ENCODE data around the gene LRP5.
"Not testable (repeated sequence)": the region's sequence is repeated elsewhere in the genome, so short reads cannot be mapped to it uniquely, and the experiment has no call there.

LRP5 gene

DNA sequence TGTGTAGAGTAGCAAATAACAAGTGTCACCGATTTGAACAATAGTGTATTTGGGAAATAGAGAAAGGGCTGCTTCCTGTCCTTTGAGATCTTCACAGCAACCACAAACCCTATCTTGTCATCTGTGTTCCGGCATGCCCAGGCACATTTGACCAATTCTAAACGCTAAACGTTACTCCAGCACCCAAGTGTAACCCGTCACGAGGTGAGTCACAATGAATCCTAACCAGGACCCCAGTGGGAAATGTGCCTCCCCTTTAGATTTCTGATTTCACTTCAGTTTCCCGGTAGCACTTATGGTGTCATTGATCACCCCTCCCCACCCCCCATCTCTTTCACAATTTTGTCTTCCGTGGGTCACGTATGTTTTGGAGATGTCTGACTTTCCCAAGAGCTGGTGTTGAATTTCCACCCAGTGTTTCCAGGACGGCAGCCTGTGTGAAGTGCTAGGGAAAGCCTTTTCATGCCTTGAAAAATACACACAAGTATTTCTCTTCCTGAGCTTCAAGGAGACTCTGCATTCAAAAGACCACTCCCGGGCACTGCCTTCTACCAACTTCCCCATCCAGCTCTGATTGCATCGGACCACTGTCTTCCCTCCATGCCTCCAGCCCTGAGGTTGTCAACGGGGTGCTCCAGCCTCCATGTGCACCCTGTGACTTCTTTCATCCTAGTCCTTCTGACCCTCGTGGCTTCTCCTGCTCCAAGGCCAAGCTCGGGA, 30.1 kb upstream of the LRP5 start:
- no peak for DNase-seq (ENCODE audit: low read depth)

DNA sequence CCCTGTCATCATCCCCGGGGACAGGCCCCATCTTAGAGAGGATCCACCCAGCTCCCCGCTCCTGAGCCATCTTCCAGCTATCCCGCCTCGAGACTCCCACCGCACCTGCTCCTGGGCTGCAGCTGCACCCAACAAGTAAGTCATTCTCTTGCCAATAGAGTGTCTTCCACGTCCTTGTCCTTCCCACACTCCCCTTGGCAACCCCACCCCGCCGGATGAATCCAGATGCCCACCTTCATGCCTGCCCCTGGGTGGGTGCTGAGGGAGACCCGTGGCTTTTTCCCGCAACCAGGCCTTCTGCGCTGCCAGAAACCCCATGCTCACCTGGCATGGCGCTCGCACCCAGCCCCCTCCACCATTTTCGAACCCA, 29.5 kb upstream of the LRP5 start:
- no peak for DNase-seq (ENCODE audit: low read depth)

DNA sequence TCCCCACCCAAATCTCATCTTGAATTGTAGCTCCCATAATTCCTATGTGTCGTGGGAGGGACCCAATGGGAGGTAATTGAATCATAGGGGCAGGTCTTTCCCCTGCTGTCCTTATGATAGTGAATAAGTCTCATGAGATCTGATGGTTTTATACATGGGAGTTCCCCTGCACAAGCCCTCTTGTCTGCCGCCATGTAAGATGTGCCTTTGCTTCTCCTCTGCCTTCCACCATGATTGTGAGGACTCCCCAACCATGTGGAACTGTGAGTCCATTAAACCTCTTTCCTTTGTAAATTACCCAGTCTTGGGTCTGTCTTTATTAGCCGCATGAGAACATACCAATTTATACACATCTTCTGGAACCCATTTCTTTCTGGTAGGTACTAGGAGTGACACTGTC, 27.8 kb upstream of the LRP5 start:
- not testable (repeated sequence) for DNase-seq (ENCODE audit: low read depth)

DNA sequence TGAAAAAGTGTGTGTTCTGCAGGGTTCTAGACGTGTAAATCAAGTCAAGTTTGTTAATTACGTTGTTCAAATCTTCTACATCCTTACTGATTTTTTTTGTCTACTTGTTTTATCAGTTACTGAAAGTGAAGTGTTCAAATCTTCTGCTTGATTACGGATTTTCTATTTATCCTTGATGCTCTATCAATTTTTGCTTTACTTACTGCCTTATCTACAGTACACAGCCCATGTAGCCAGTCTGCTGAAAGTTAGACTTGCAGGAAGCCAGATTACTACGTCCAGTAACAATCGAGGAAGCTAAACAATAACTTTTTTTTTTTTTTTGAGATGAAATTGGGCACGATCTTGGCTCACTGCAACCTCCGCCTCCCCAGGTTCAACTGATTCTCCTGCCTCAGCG, 25.0 kb upstream of the LRP5 start:
- DNase-seq (ENCODE audit: low read depth), result no peak

DNA sequence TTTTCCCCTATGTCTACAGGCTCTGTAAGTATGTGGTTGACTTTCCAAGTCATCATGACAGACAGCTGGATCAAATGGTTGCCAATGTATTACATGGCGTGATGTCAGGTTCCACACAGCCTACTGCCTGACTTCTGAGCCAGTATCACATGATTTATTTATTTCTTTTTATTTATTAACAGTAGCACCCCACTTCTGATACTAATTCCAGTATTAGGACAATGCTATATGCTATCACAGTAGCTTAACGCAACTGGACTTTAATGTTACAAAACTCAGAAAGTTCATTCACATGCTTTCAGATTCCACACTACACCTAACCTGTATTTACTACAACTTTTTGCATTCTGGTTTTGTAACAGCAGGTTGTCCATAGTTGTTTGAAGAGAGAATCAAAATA, 22.9 kb upstream of the LRP5 start:
- DNase-seq (ENCODE audit: low read depth), result no peak

DNA sequence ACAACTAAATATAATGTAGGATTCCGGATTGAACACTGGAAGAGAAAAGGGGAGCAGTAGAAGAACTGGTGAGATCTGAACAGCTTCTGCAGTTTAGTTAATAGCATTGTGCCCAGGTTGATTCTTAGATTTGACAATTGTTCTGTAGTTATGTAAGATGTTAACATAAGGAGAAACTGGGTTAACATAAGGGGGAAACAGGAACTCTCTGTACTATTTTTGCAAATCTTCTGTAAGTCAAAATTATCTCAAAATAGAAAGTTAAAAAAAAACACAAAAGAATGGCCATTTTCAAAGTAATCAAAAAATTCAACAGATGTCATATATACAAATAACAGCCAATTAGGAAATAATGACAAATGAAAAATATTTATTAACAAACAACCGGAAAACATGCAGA, 18.7 kb upstream of the LRP5 start:
- no peak for DNase-seq (ENCODE audit: low read depth)

DNA sequence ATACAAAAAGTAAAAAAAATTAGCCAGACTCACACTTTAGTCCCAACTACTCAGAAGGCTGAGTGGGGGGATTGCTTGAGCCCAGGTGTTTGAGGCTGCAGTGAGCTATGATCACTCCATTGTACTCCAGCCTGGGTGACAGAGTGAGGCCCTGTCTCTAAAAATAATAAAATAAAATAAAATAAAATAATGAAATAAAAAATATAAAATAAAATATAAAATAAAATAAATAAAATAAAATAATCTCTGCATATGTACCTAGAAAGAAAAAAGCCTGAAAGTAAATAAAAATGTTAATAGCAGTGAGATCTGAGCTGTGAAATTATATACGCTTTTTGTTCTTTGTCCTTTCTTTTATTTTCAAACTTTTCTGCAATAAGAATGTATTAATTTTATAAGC, 17.1 kb upstream of the LRP5 start:
- no peak for DNase-seq (ENCODE audit: low read depth)

DNA sequence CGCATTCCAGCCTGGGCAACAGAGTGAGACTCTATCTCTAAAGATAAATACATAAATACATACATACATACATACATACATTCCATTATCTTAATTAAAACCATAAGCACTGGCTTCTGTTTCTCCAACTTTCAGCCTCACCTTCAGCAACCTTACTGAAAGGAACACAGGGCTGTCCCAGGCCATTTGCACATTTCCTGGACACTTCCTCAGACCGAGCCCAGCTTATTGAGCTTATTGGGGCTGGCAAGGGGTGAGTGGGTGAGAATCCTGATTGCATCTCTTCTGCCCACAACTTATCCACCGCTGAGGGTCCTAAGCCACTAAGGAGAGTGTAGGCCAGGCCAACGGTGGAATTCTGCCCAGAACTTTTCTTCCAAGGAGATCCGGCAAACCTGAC, 16.5 kb upstream of the LRP5 start:
- no peak for DNase-seq (ENCODE audit: low read depth)

DNA sequence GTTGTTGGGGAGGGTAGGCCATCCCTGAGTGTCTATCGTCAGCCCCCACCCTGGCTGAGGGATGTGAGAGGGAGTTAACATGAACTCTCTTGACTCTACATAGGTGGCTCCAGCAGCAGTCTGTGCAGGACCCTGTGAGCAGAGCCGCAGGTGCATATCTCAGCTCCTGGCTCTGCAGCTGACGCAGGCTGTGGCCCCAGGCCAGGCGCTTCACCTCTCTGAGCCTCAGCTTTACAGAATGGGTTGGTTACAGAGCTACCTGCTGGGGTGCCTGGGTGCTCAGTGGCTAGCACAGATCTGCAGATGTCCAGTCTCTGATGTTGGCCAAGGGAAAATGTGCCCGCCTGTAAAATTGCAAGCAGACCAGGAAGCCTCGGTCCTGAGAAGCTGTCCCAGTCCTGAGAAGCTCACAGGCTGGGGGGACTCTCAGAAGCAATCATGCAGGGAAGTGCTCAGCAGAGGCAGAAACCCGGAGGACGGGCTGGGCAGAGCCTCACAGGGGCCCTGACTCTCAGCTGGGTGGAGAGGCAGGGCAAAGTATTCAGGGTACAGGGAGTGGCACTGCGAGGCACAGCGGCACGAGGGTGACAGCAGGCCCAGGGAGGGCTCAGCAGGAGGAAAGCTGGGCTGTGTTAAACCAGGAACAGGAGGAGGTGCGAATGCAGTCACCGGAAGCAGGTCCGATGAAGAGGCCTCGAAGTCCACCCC, 15.9 kb upstream of the LRP5 start:
- no peak for DNase-seq (ENCODE audit: low read depth)

DNA sequence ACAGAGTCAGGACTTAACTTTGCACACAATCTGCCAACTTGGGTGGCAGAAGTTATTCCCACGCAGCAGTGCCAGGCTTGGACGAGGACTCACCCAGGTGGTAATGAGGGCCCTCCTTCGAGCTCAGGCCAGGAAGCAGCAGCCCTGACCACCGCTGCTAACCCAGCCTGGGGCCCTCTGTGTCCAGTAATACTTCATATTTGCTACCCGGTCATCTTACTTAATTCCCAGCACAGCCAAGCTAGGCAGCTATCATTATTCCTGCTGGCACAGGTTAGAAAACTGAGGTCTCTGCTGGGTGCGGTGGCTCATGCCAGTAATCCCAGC, 15.4 kb upstream of the LRP5 start:
- no peak for DNase-seq (ENCODE audit: low read depth)

DNA sequence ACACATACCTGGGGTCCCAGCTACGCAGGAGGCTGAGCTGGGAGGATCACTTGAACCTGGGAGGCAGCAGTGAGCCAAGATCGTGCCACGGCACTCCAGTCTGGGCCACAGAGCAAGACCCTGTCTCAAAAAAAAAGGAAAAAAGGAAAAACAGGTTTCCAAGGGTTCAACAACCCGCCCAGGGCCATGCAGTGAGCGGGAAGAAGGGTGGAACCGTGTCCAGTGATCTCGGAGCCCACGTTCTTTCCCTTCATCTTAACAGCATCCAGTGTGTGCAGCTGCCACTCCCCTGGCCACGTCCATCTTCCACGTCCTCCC, 14.9 kb upstream of the LRP5 start:
- no peak for DNase-seq (ENCODE audit: low read depth)

DNA sequence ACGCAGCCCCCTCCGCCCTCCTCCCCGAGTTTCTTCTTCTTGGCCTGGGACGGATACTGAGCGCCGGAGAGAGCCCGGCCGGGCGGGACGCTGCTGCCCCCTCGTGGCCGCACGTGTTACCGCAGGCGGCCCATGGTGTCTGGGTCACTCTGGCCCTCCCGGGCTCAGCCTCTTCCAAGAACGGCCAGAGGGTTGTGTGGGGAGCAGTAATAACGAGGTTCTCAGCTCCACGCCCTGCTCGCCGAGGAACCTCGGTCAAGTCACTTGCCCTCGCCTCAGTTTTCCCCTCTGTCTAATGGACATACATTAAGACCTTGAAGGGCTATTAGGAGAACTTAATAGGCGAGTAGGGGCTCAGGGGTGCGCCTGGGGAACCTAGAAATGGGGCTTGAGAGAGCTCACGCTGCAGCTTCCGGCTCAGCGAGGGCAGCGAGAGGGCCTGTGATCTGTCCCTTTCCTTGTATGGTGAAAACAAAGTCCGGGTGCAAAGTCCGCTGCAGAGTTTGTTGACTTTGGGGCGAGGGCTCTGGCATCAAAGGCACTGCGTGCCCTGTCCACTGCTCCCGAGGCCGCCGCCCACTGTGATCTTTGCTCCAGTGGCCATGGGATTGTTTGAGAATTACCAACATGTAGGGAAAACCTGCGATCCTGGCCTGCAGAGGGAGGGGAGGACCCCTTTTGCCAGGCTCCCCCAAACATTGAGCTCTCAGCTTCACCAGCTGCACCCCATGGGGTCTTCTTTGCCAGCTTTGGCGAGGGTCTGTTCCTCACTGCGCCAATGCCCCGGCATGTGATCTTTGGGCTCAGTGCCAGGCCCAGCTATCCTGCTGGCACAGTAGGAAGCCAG, 14.4 kb upstream of the LRP5 start:
- peak; percentile 46 for DNase-seq (ENCODE audit: low read depth)

DNA sequence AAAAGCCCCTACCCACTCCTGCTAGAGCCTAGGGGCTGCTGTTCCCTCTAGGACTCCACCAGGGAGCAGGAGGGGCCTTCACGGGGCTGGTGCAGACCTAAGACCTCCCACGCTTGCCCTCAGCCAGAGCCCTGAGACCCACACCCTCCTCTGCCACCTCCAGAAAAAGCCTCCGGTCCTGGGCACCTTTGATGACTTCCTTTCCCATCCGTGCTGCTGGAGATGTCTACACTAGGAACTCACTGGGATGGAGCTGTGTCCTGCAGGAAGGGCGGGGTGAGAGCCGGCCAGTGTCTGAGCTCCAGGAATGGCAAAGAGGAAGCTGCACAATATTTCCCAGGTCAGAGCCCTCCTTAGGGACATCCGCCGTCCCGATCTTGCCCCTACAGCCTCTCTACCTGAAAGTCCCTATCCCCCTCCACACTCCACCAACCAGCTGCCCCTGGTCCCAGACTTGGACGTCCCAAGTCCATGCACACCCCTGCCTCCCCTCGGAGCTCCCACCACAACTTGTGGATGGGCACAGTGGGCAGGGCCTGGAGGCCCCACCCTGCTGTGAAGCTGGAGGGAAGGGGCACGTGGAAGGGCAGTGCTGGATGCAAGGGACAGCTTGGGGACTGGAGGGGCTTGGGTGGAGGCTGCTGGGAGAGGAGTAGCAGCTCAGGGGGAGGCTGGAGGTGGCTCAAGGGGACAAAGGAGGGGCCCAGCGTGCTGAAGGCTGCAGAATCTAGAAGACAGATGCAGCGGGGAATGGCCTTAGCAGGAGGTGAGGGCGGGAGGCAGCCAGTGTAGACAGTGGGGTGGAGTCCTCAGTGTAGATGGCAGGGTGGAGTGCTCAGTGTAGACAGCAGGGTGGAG, 13.5 kb upstream of the LRP5 start:
- DNase-seq (ENCODE audit: low read depth), result no peak

DNA sequence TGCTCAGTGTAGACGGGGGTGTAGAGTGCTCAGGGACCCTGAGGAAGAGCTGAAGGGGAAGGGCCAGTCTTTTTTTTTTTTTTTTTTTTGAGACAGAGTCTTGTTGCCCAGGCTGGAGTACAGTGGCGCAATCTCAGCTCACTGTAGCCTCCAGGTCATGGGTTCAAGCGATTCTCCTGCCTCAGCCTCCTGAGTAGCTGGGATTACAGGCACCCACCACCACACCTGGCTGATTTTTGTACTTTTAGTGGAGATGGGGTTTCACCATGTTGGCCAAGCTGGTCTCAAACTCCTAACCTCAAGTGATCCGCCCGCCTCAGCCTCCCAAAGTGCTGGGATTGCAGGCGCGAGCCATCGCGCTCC, 12.9 kb upstream of the LRP5 start:
- not testable (repeated sequence) for DNase-seq (ENCODE audit: low read depth)

DNA sequence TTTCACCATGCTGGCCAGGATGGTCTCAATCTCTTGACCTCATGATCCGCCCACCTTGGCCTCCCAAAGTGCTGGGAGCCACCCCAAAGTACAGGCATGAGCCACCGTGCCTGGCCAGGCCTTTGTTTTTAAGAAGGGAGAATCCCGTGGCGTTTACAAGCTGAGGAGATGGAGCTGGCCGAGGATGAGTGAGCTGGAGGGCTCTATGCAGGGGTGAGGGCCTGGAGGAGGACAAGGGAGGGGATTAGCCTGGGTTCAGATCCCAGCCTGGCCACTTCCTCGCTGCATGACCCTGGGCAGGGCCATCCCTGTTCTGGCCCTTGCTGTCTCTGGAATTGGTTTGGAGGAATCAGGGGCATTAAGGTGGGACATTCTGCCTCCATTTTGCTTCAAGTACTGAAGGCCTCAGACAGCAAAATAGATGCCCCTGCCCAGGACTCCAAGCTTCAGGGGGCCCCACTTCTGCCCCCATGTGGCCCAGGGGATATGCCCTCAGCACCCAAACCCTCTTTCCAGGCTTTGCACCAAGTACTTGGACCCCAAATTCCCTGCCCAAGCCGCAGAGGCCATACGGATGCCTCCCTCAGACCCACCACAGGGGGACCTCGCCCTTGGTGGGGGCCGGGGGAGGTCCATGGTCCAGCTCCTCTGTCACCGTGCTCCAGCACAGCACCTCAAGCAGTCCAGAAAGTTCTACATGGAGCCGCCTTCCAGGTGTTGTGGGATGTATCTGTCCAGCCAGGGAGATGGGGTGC, 12.1 kb upstream of the LRP5 start:
- no peak for DNase-seq (ENCODE audit: low read depth)

DNA sequence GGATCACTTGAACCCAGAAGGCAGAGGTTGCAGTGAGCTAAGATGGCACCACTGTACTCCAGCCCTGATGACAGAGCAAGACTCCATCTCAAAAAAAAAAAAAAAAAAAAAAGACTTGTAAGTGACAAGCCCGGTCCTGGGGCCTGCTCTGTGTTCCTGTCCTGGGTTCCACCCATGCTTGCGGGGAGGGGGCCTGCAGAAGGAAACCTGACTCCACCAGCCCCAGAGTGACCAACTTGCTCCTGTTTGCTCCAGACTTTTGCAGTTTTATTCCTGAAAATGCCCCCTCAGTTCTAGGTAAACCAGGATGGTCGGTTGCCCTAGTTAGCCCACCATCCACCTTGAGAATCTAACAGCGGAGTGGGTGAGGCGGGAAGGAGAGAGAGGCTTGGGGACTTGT, 10.1 kb upstream of the LRP5 start:
- DNase-seq (ENCODE audit: low read depth), result no peak

DNA sequence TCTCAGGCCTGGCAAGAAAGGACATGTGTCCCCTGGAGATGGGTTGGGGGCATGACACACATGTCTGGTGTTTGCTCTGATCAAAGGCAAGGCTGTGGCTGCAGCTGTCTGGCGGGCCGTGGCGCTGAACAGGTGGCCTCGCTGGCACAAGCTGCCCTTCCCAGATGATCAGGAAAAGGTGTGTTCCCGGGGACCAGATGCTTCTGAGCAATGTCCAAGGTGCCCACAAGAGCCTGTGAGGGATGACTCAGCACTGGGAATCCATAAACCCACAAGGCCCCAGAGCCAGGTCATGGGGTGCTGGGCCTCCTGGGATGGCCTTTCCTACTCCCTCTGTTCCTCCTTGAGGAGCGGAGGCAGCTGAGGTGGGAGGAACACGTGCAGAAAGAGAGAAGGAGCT, 9.7 kb upstream of the LRP5 start:
- DNase-seq (ENCODE audit: low read depth), result peak; percentile 79

DNA sequence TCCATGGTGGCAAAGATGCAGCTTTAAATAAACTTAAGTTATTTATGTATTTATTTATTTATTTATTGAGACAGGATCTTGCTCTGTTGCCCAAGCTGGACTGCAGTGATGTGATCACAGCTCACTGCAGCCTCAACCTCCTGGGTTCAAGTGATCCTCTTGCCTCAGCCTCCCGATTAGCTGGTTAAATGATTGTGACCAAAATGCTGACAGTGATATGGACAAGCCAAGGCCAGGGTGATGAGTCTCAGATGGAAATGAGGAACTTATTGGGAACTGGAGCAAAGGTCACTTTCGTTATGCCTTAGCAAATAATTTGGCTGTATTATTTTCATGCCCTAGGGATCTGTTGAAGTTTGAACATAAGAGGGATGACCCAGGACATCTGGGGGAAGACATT, 9.3 kb upstream of the LRP5 start:
- DNase-seq (ENCODE audit: low read depth), result no peak

DNA sequence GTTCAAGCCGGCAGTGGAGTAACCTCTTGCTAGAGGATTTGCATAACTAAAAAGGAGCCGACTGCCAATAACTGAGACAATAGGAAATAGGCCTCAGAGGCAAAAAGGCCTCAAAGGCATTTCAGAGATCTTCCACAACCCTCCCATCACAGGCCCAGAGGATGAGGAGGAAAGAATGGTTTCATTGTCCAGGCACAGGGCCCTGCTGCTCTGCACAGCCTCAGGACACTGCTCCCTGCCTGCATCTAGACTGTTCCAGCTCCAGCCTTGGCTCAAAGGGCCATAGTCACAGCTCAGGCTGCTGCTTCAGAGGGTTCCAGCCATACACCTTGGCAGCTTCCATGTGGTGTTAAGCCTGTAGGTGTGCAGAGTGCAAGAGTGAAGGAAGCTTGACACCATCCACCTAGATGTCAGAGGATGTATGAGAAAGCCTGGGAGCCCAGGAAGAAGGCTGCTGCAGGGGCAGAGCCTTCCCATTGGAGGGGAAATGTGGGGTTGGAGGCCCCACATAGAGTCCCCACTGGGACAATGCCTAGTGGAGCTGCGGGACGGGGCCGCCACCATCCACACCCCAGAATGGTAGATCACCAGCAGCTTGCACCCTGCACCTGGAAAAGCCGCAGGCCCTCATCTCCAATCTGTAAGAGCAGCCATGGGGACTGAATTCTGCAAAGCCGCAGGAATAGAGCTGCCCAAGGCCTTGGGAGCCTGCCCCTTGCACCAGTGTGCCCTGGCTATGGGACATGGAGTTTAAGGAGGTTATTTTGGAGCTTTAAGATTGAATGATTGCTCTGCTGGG, 8.2 kb upstream of the LRP5 start:
- DNase-seq (ENCODE audit: low read depth), result no peak

DNA sequence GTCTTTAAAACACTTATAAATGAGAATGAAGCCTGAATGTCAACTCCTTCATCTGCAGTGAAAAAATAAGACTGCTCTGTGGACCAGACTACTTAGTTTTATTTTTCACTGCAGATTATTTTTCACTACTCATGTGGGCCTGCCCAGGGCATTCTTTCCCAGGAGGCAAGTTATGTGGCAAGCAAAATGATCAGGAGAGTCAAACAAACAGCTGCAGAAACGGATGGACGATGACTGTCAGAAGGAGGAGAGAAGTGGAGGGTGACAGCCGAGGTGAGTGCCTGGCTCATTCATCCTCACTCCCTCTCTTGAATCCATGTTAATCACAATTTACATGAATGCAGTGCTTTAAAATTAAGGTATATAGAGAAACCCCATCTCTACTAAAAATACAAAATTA, 5.8 kb upstream of the LRP5 start:
- DNase-seq (ENCODE audit: low read depth), result no peak

DNA sequence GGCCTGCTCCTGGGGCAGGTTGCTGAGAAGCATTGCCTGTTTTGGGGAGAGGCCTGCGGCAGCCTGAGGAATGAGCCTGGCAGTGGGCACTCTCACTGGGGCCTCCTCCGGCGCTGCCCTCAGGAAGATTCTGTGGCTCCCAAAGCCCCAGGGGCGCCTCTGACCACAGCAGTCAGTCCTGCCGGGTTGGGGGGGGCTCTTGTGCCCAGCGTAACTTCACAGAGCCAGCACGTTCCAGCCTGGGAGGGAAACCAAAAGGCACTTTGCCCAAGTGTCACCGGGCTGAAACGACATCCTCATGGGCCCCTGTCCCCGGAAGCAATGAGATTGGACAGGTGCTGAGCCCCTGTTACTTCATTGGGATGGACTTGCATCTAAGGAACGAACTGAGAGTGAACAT, 4.3 kb upstream of the LRP5 start:
- no peak for DNase-seq (ENCODE audit: low read depth)

Data from amniotic epithelial cell (primary cell).